ENCODE results near the gene JMJD1C. TPM values are rescaled to one million over a fixed set of nuclear protein-coding genes. Genes with fewer than 3 reads are reported as not detected.

JMJD1C gene
- total RNA-seq, 1 experiment from 2014 or later, result 139 TPM

- no peak overlapping the region for H3K4me3 ChIP-seq (ENCODE audit: low read length)
- 0 out of 2 replicates have a peak, but pooled peaks cover 5% of the 10 kb centered on the region for H4K20me1 ChIP-seq (ENCODE audit: low read length)
- no peaks in the 10 kb centered on the region for H3K9me2 ChIP-seq (replicated peaks; ENCODE audit: low read length)
- no TSS peak for BruUV-seq (replicated peaks)
- H2AFZ ChIP-seq (ENCODE audit: low read length), result no peak overlapping the region
- H3K79me2 ChIP-seq (ENCODE audit: low read length), result peaks cover 45% of the 10 kb centered on the region
- ATAC-seq, result no peak
- POLR2A ChIA-PET (ENCODE audit: unreplicated experiment), result no interaction called here
- no peaks in the 10 kb centered on the region for H3F3A ChIP-seq (ENCODE audit: low read length, unreplicated experiment)
- CTCF ChIA-PET, result no interaction called here
- no peaks in the 10 kb centered on the region for H3K9me3 ChIP-seq (ENCODE audit: low read length)
- DNase-seq, result no peak
- H3K36me3 ChIP-seq (ENCODE audit: low read depth, low read length), result no peaks in the 10 kb centered on the region
- TF ChIP-seq CTCF (conservative IDR thresholded peaks at IDR 0.05; ENCODE audit: low read depth, low read length), result no peak
- TF ChIP-seq EZH2 (IDR thresholded peaks at IDR 0.05; ENCODE audit: low read length, unreplicated experiment), result no peak
- no peak for TF ChIP-seq EZH2phosphoT487 (IDR thresholded peaks at IDR 0.05; ENCODE audit: borderline replicate concordance, low read length)
- no peak overlapping the region for H3K27ac ChIP-seq (ENCODE audit: low read length)
- no peak overlapping the region for H3K4me2 ChIP-seq (ENCODE audit: low read length)
- H3K9ac ChIP-seq (ENCODE audit: low read length), result no peak overlapping the region
- intact Hi-C loops (cut with micrococcal nuclease), result no loop called here
- peaks cover 11% of the 10 kb centered on the region for H3K4me1 ChIP-seq (ENCODE audit: insufficient read depth, low read length)
- no peaks in the 10 kb centered on the region for H3K27me3 ChIP-seq (ENCODE audit: low read length)
Measured at GRCh38 chr10:63369711-63370110, 96.1 kb downstream of the JMJD1C start.

GRCh38 chr10:63368365-63368764 lies 97.4 kb downstream of the JMJD1C start:
- no TSS peak for BruUV-seq (replicated peaks)

More at GRCh38 chr10:63368365-63368764, 97.4 kb downstream of the JMJD1C start:
- no peaks in the 10 kb centered on the region for H3K36me3 ChIP-seq (ENCODE audit: low read depth, low read length)
- no peaks in the 10 kb centered on the region for H3K9me3 ChIP-seq (ENCODE audit: low read length)
- H3K27me3 ChIP-seq (ENCODE audit: low read length), result no peaks in the 10 kb centered on the region
- H3K4me3 ChIP-seq (ENCODE audit: low read length), result no peak overlapping the region
- ATAC-seq, result no peak
- H3K79me2 ChIP-seq (ENCODE audit: low read length), result peaks cover 36% of the 10 kb centered on the region
- peaks cover 11% of the 10 kb centered on the region for H3K4me1 ChIP-seq (ENCODE audit: insufficient read depth, low read length)
- ChIA-PET POLR2A (ENCODE audit: unreplicated experiment) (no interaction called here), CTCF (no interaction called here)
- H3K27ac ChIP-seq (ENCODE audit: low read length), result no peak overlapping the region
- no peak overlapping the region for H3K9ac ChIP-seq (ENCODE audit: low read length)
- no peaks in the 10 kb centered on the region for H3F3A ChIP-seq (ENCODE audit: low read length, unreplicated experiment)
- no peak for TF ChIP-seq EZH2 (IDR thresholded peaks at IDR 0.05; ENCODE audit: low read length, unreplicated experiment)
- no peak for TF ChIP-seq EZH2phosphoT487 (IDR thresholded peaks at IDR 0.05; ENCODE audit: borderline replicate concordance, low read length)
- no peak for TF ChIP-seq CTCF (conservative IDR thresholded peaks at IDR 0.05; ENCODE audit: low read depth, low read length)
- no peak overlapping the region for H2AFZ ChIP-seq (ENCODE audit: low read length)
- H3K9me2 ChIP-seq (replicated peaks; ENCODE audit: low read length), result no peaks in the 10 kb centered on the region
- DNase-seq, result no peak
- H3K4me2 ChIP-seq (ENCODE audit: low read length), result no peak overlapping the region
- intact Hi-C loops (cut with micrococcal nuclease), result no loop called here
- H4K20me1 ChIP-seq (ENCODE audit: low read length), result no peaks in the 10 kb centered on the region

All from PC-3 (cell line).